ENCODE results near the gene KRTAP4-1. TPM values are rescaled to one million over a fixed set of nuclear protein-coding genes. Genes with fewer than 3 reads are reported as not detected.

The KRTAP4-1 gene
- total RNA-seq, 2 donors from 2014 or later: not detected

DNA sequence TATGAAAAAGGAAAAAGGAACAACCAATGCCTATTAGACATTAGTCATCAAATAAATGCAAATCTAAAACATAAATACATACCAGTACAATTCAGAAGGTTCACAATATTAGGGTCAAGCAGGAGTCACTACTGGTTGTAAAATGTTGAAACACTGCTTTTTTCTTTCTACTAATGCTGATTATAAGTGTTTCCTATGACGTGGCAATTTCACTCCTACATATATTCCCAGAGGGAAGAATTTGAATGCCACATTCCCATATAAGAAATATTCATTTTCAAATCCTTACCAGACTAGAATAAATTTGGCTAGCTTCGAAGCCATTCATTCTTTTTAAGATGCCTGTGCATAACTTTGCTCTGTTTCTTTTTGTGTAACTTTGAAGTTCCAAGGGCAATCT lies 39.1 kb upstream of the KRTAP4-1 start:
- Histone ChIP-seq H3K27ac (ENCODE audit: low read depth, low read length) (no peak overlapping the region), H3K9ac (ENCODE audit: extremely low read depth, low read length, poor library complexity, severe bottlenecking) (no peak overlapping the region), H3K36me3 (ENCODE audit: control insufficient read depth, insufficient read depth, low read length) (no peaks in the 10 kb centered on the region), H3K4me3 (ENCODE audit: low read length) (no peak overlapping the region), H3K27me3 (ENCODE audit: control insufficient read depth, insufficient read depth, low read length, poor library complexity, severe bottlenecking) (no peaks in the 10 kb centered on the region), H3K9me3 (ENCODE audit: control insufficient read depth, low read length) (no peaks in the 10 kb centered on the region), H3K4me1 (ENCODE audit: control insufficient read depth, insufficient read depth, low read length) (no peaks in the 10 kb centered on the region)
- TF ChIP-seq, protein P1, sequence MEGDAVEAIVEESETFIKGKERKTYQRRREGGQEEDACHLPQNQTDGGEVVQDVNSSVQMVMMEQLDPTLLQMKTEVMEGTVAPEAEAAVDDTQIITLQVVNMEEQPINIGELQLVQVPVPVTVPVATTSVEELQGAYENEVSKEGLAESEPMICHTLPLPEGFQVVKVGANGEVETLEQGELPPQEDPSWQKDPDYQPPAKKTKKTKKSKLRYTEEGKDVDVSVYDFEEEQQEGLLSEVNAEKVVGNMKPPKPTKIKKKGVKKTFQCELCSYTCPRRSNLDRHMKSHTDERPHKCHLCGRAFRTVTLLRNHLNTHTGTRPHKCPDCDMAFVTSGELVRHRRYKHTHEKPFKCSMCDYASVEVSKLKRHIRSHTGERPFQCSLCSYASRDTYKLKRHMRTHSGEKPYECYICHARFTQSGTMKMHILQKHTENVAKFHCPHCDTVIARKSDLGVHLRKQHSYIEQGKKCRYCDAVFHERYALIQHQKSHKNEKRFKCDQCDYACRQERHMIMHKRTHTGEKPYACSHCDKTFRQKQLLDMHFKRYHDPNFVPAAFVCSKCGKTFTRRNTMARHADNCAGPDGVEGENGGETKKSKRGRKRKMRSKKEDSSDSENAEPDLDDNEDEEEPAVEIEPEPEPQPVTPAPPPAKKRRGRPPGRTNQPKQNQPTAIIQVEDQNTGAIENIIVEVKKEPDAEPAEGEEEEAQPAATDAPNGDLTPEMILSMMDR (conservative IDR thresholded peaks at IDR 0.05): no peak
- peaks cover 18% of the 10 kb centered on the region for H3K27me3 Mint-ChIP-seq (ENCODE audit: insufficient read depth)
- no peak overlapping the region for H3K27ac Mint-ChIP-seq
- H3K4me1 Mint-ChIP-seq: peaks cover 4% of the 10 kb centered on the region
- no peak overlapping the region for H3K4me3 Mint-ChIP-seq
- DNase-seq: no peak
- H3K9me3 Mint-ChIP-seq: peaks cover 9% of the 10 kb centered on the region
- 90 to 94% methylated on average over 2 of the region's 2 CpGs for WGBS, 2 experiments (ENCODE audit: insufficient coverage in 1 of 2, insufficient read length in 1 of 2)
- no peaks in the 10 kb centered on the region for H3K36me3 Mint-ChIP-seq (ENCODE audit: low read depth)

DNA sequence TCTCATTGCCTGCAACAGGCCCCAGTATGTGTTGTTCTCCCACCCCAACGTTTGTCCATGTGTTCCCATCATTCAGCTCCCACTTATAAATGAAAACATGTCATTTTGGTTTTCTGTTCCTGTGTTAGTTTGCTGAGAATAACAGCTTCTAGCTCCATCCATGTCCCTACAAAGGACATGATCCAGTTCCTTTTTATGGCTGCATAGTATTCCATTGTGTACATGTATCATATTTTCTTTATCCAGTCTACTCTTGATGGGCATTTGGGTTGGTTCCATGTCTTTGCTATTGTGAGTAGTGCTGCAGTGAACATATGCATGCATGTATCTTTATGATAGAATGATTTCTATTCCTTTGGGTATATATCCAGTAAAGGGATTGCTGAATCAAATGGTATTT lies 31.0 kb upstream of the KRTAP4-1 start:
- Mint-ChIP-seq H3K27ac (no peak overlapping the region), H3K36me3 (ENCODE audit: low read depth) (no peaks in the 10 kb centered on the region)
- no peak for DNase-seq

DNA sequence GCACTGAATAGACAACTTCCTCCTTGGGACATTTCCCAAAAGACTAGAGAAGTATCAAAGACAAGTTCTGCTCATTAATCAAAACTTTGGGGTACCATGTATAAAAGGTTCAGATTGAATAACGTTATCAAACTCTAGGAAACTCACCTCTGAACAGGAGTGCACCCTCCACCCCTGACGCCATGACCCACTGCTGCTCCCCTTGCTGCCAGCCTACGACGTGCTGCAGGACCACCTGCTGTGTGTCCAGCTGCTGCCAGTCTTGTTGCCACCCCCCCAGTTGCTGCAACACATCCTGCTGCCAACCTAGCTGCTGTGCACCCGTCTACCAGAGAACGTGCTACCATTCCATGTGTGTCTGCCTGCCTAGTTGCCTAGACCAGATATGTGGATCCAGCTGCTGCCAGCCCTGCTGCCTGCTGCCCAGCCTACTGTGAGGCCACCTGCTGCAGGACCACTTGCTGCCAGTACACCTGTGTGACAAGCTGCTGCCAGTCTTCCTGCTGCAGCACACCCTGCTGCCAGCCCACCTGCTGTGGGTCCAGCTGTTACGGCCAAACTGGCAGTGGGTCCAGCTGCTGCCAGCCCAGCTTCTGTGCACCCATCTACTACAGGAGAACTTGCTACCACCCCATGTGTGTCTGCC lies 27.9 kb upstream of the KRTAP4-1 start:
- no peak for DNase-seq
- TF ChIP-seq, protein P1 (conservative IDR thresholded peaks at IDR 0.05): no peak
- Mint-ChIP-seq H3K4me3 (no peak overlapping the region), H3K36me3 (ENCODE audit: low read depth) (no peaks in the 10 kb centered on the region), H3K27ac (no peak overlapping the region), H3K4me1 (no peaks in the 10 kb centered on the region), H3K9me3 (peaks cover 10% of the 10 kb centered on the region), H3K27me3 (ENCODE audit: insufficient read depth) (peaks cover 5% of the 10 kb centered on the region)
- no peak overlapping the region for H3K4me3 ChIP-seq (ENCODE audit: low read length)
- H3K27me3 ChIP-seq (ENCODE audit: control insufficient read depth, insufficient read depth, low read length, poor library complexity, severe bottlenecking): no peaks in the 10 kb centered on the region
- WGBS, 2 experiments (ENCODE audit: insufficient coverage in 1 of 2, insufficient read length in 1 of 2): 82 to 86% methylated on average over 5 to 7 of the region's 7 CpGs
- no peak overlapping the region for H3K9ac ChIP-seq (ENCODE audit: extremely low read depth, low read length, poor library complexity, severe bottlenecking)
- H3K4me1 ChIP-seq (ENCODE audit: control insufficient read depth, insufficient read depth, low read length): no peaks in the 10 kb centered on the region
- no peaks in the 10 kb centered on the region for H3K36me3 ChIP-seq (ENCODE audit: control insufficient read depth, insufficient read depth, low read length)
- no peaks in the 10 kb centered on the region for H3K9me3 ChIP-seq (ENCODE audit: control insufficient read depth, low read length)
- no peak overlapping the region for H3K27ac ChIP-seq (ENCODE audit: low read depth, low read length)

More for the DNA sequence above, 31.0 kb upstream of the KRTAP4-1 start:
- peaks cover 8% of the 10 kb centered on the region for H3K9me3 Mint-ChIP-seq
- no peaks in the 10 kb centered on the region for H3K9me3 ChIP-seq (ENCODE audit: control insufficient read depth, low read length)
- H3K9ac ChIP-seq (ENCODE audit: extremely low read depth, low read length, poor library complexity, severe bottlenecking): no peak overlapping the region
- no peaks in the 10 kb centered on the region for H3K4me1 Mint-ChIP-seq
- TF ChIP-seq, protein P1 (conservative IDR thresholded peaks at IDR 0.05): no peak
- H3K4me1 ChIP-seq (ENCODE audit: control insufficient read depth, insufficient read depth, low read length): no peaks in the 10 kb centered on the region
- H3K4me3 ChIP-seq (ENCODE audit: low read length): no peak overlapping the region
- H3K27me3 Mint-ChIP-seq (ENCODE audit: insufficient read depth): peaks cover 11% of the 10 kb centered on the region
- no peaks in the 10 kb centered on the region for H3K36me3 ChIP-seq (ENCODE audit: control insufficient read depth, insufficient read depth, low read length)
- no peak overlapping the region for H3K27ac ChIP-seq (ENCODE audit: low read depth, low read length)
- 85 to 100% methylated on average over 1 of the region's 1 CpG for WGBS, 2 experiments (ENCODE audit: insufficient coverage in 1 of 2, insufficient read length in 1 of 2)
- H3K27me3 ChIP-seq (ENCODE audit: control insufficient read depth, insufficient read depth, low read length, poor library complexity, severe bottlenecking): no peaks in the 10 kb centered on the region
- no peak overlapping the region for H3K4me3 Mint-ChIP-seq
